ENCODE results near the gene PKD1. TPM values are rescaled to one million over a fixed set of nuclear protein-coding genes. Genes with fewer than 3 reads are reported as not detected.

The PKD1 gene
- total RNA-seq, 5 donors from 2014 or later (not counting 1 experiment from before 2014, with no cell fraction given), result 99.4 to 152 (median 137) TPM

GRCh38 chr16:2045965-2046892 lies 89.5 kb downstream of the PKD1 start:
- H3K4me3 Mint-ChIP-seq, result peak overlapping the region; percentile 90 to 92 (median 90)
- Histone ChIP-seq H3K27me3 (replicated peaks in 1 of 2; ENCODE audit: control insufficient read depth in 2 of 2, extremely low read depth in 1 of 2, insufficient read depth in 2 of 2, low read length in 1 of 2) (no peaks in the 10 kb centered on the region), H3K4me1 (ENCODE audit: control insufficient read depth in 1 of 2, extremely low read depth in 1 of 2, insufficient read depth in 2 of 2, low read length in 2 of 2) (peaks cover 13 to 30% of the 10 kb centered on the region in 2 experiments), H3K27ac (ENCODE audit: low read length) (no peak overlapping the region), H3K9me3 (no peaks in the 10 kb centered on the region), H3K4me3 (ENCODE audit: control insufficient read depth in 1 of 2, extremely low read depth in 1 of 2, low read length in 1 of 2) (no peak overlapping the region), H3K36me3 (ENCODE audit: control insufficient read depth in 2 of 2, extremely low read depth in 1 of 2, insufficient read depth in 1 of 2, low read length in 1 of 2) (peaks cover 0 to 8% of the 10 kb centered on the region in 2 donors)
- WGBS (ENCODE audit: insufficient coverage), result 97% methylated on average over 6 of the region's 21 CpGs
- H3K9me3 Mint-ChIP-seq, result no peaks in the 10 kb centered on the region
- H3K36me3 Mint-ChIP-seq, result peaks cover 2% of the 10 kb centered on the region
- ATAC-seq (replicated peaks in 1 of 4), result no peak
- peaks cover 20 to 23% (median 20%) of the 10 kb centered on the region in 3 donors for H3K4me1 Mint-ChIP-seq
- ChIA-PET CTCF (no interaction called here), POLR2A (no interaction called here)
- H3K27ac Mint-ChIP-seq, result no peak overlapping the region
- no peak for DNase-seq
- no peaks in the 10 kb centered on the region for H3K27me3 Mint-ChIP-seq

GRCh38 chr16:2044541-2044940 lies 91.2 kb downstream of the PKD1 start:
- H3K4me3 Mint-ChIP-seq, result no peak overlapping the region
- Histone ChIP-seq H3K9me3 (no peaks in the 10 kb centered on the region), H3K36me3 (ENCODE audit: control insufficient read depth in 2 of 2, extremely low read depth in 1 of 2, insufficient read depth in 1 of 2, low read length in 1 of 2) (peaks cover 0 to 2% of the 10 kb centered on the region in 2 donors), H3K4me3 (ENCODE audit: control insufficient read depth in 1 of 2, extremely low read depth in 1 of 2, low read length in 1 of 2) (no peak overlapping the region), H3K4me1 (ENCODE audit: control insufficient read depth in 1 of 2, extremely low read depth in 1 of 2, insufficient read depth in 2 of 2, low read length in 2 of 2) (peaks cover 13 to 30% of the 10 kb centered on the region in 2 experiments), H3K27me3 (replicated peaks in 1 of 2; ENCODE audit: control insufficient read depth in 2 of 2, extremely low read depth in 1 of 2, insufficient read depth in 2 of 2, low read length in 1 of 2) (no peaks in the 10 kb centered on the region), H3K27ac (ENCODE audit: low read length) (no peak overlapping the region)
- peaks cover 16 to 23% (median 20%) of the 10 kb centered on the region in 3 donors for H3K4me1 Mint-ChIP-seq
- H3K9me3 Mint-ChIP-seq, result no peaks in the 10 kb centered on the region
- no peak overlapping the region for H3K27ac Mint-ChIP-seq
- no peaks in the 10 kb centered on the region for H3K27me3 Mint-ChIP-seq
- no peak for ATAC-seq (replicated peaks in 1 of 4)
- POLR2A ChIA-PET, result interaction anchor here in 1 of 2 donors (1.1 kb wide), 1 partner anchor 96 kb away, joined by 3 read pairs; no protein-coding TSS in a partner anchor
- 90% methylated on average over 16 of the region's 22 CpGs for WGBS (ENCODE audit: insufficient coverage)
- DNase-seq, result no peak
- H3K36me3 Mint-ChIP-seq, result no peaks in the 10 kb centered on the region
- CTCF ChIA-PET, result no interaction called here

GRCh38 chr16:2043667-2044451 lies 91.8 kb downstream of the PKD1 start:
- POLR2A ChIA-PET, result no interaction called here
- no peak overlapping the region for H3K27ac Mint-ChIP-seq
- Histone ChIP-seq H3K36me3 (ENCODE audit: control insufficient read depth in 2 of 2, extremely low read depth in 1 of 2, insufficient read depth in 1 of 2, low read length in 1 of 2) (peaks cover 0 to 2% of the 10 kb centered on the region in 2 donors), H3K27ac (ENCODE audit: low read length) (no peak overlapping the region), H3K27me3 (replicated peaks in 1 of 2; ENCODE audit: control insufficient read depth in 2 of 2, extremely low read depth in 1 of 2, insufficient read depth in 2 of 2, low read length in 1 of 2) (no peaks in the 10 kb centered on the region), H3K4me3 (ENCODE audit: control insufficient read depth in 1 of 2, extremely low read depth in 1 of 2, low read length in 1 of 2) (no peak overlapping the region), H3K9me3 (no peaks in the 10 kb centered on the region), H3K4me1 (ENCODE audit: control insufficient read depth in 1 of 2, extremely low read depth in 1 of 2, insufficient read depth in 2 of 2, low read length in 2 of 2) (peaks cover 11 to 24% of the 10 kb centered on the region in 2 experiments)
- 86% methylated on average over 15 of the region's 26 CpGs for WGBS (ENCODE audit: insufficient coverage)
- H3K9me3 Mint-ChIP-seq, result no peaks in the 10 kb centered on the region
- H3K36me3 Mint-ChIP-seq, result no peaks in the 10 kb centered on the region
- CTCF ChIA-PET, result no interaction called here
- H3K4me1 Mint-ChIP-seq, result peaks cover 11 to 22% (median 16%) of the 10 kb centered on the region in 3 donors
- H3K4me3 Mint-ChIP-seq, result no peak overlapping the region
- ATAC-seq (replicated peaks in 1 of 4) (no peak), DNase-seq (no peak)
- H3K27me3 Mint-ChIP-seq, result no peaks in the 10 kb centered on the region

GRCh38 chr16:2042986-2043666 lies 92.6 kb downstream of the PKD1 start:
- ATAC-seq (replicated peaks in 1 of 4) (no peak), DNase-seq (no peak)
- Histone ChIP-seq H3K9me3 (no peaks in the 10 kb centered on the region), H3K4me1 (ENCODE audit: control insufficient read depth in 1 of 2, extremely low read depth in 1 of 2, insufficient read depth in 2 of 2, low read length in 2 of 2) (peaks cover 6 to 17% of the 10 kb centered on the region in 2 experiments), H3K36me3 (ENCODE audit: control insufficient read depth in 2 of 2, extremely low read depth in 1 of 2, insufficient read depth in 1 of 2, low read length in 1 of 2) (peaks cover 0 to 2% of the 10 kb centered on the region in 2 donors), H3K4me3 (ENCODE audit: control insufficient read depth in 1 of 2, extremely low read depth in 1 of 2, low read length in 1 of 2) (no peak overlapping the region), H3K27ac (ENCODE audit: low read length) (no peak overlapping the region), H3K27me3 (replicated peaks in 1 of 2; ENCODE audit: control insufficient read depth in 2 of 2, extremely low read depth in 1 of 2, insufficient read depth in 2 of 2, low read length in 1 of 2) (no peaks in the 10 kb centered on the region)
- ChIA-PET CTCF (no interaction called here), POLR2A (no interaction called here)
- H3K36me3 Mint-ChIP-seq, result no peaks in the 10 kb centered on the region
- no peak overlapping the region for H3K4me3 Mint-ChIP-seq
- H3K27me3 Mint-ChIP-seq, result no peaks in the 10 kb centered on the region
- H3K27ac Mint-ChIP-seq, result no peak overlapping the region
- 96% methylated on average over 10 of the region's 11 CpGs for WGBS (ENCODE audit: insufficient coverage)
- no peaks in the 10 kb centered on the region for H3K9me3 Mint-ChIP-seq
- peaks cover 8 to 15% (median 9%) of the 10 kb centered on the region in 3 donors for H3K4me1 Mint-ChIP-seq

- H3K4me3 Mint-ChIP-seq, result no peak overlapping the region
- CTCF ChIA-PET, result no interaction called here
- 91% methylated on average over 13 of the region's 22 CpGs for WGBS (ENCODE audit: insufficient coverage)
Observed at GRCh38 chr16:2042171-2042985, 93.3 kb downstream of the PKD1 start.

More at GRCh38 chr16:2042171-2042985, 93.3 kb downstream of the PKD1 start:
- Histone ChIP-seq H3K27ac (ENCODE audit: low read length) (no peak overlapping the region), H3K36me3 (ENCODE audit: control insufficient read depth in 2 of 2, extremely low read depth in 1 of 2, insufficient read depth in 1 of 2, low read length in 1 of 2) (peaks cover 0 to 2% of the 10 kb centered on the region in 2 donors), H3K27me3 (replicated peaks in 1 of 2; ENCODE audit: control insufficient read depth in 2 of 2, extremely low read depth in 1 of 2, insufficient read depth in 2 of 2, low read length in 1 of 2) (no peaks in the 10 kb centered on the region), H3K4me1 (ENCODE audit: control insufficient read depth in 1 of 2, extremely low read depth in 1 of 2, insufficient read depth in 2 of 2, low read length in 2 of 2) (peaks cover 6 to 15% of the 10 kb centered on the region in 2 experiments), H3K9me3 (no peaks in the 10 kb centered on the region), H3K4me3 (ENCODE audit: control insufficient read depth in 1 of 2, extremely low read depth in 1 of 2, low read length in 1 of 2) (no peak overlapping the region)
- ATAC-seq (replicated peaks in 1 of 4) (no peak), DNase-seq (no peak)
- Mint-ChIP-seq H3K9me3 (no peaks in the 10 kb centered on the region), H3K36me3 (no peaks in the 10 kb centered on the region), H3K27ac (no peak overlapping the region), H3K4me1 (peaks cover 8 to 13% (median 8%) of the 10 kb centered on the region in 3 donors), H3K27me3 (no peaks in the 10 kb centered on the region)
- POLR2A ChIA-PET, result no interaction called here

Measured in T-cell (primary cell).